GM19395 (cell line): ENCODE measurements around the gene GINS1.

Experiments
- ATAC-seq: cut with Tn5 transposase; IDR thresholded peaks from one replicate; pipeline ENCODE4 v1.9.1; 2021; ENCODE audit warnings: mild to moderate bottlenecking, moderate library complexity; ENCODE audit not compliant: unreplicated experiment

GINS1 gene

GRCh38 chr20:25493137-25493536, 85.7 kb downstream of the GINS1 start:
- no peak for ATAC-seq

DNA sequence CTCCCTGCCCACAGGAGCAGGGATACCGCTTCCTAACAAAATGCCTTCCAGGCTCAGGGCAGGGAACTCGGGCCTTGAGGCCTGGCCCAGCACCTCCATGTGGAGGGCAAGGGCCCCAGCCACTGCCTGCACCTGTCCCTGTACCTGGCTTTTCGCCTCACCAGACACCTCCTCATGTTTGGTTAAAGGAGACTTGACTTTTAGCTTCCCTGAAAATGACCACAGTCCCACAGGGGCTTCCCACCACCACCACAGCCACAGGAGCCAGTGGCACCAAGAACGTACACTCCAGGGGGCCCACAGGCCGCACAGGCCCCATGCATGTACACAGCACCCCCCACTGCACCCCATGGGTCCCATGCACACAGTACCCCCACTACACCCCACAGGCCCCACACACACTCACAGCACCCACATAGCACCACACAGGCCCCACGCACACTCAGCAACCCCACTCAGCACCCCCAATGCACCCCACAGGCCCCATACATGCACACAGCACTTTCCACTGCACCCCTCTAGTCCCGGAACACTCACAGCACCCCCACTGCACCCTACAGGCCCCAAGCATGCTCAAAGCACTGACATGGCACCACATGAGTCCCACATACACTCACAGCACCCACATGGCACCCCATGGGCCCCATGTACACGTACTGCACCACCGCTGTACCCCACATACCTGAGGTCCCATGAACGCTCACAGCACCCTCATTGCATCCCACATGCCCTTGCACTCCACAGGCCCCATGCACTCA, 86.5 kb downstream of the GINS1 start:
- no peak for ATAC-seq

- no peak for ATAC-seq
Observed at GRCh38 chr20:25494506-25495188, 87.2 kb downstream of the GINS1 start.

GRCh38 chr20:25495189-25495824, 87.8 kb downstream of the GINS1 start:
- ATAC-seq, result no peak

GRCh38 chr20:25496165-25496967, 88.9 kb downstream of the GINS1 start:
- no peak for ATAC-seq

GRCh38 chr20:25496968-25497401, 89.5 kb downstream of the GINS1 start:
- no peak for ATAC-seq

GRCh38 chr20:25497586-25498279, 90.3 kb downstream of the GINS1 start:
- no peak for ATAC-seq
